H9 (cell line): ENCODE results near the gene SNED1. TPM values are rescaled to one million over a fixed set of nuclear protein-coding genes. Genes with fewer than 3 reads are reported as not detected.

Experiments
- DNase-seq: peaks from one replicate; pipeline ENCODE4 v3.0.0-alpha.2; 2017
- H2AFZ ChIP-seq: one replicate; pipeline ENCODE4 v1.6.1; 2013; ENCODE audit warnings: mild to moderate bottlenecking, low read length, control low read depth, moderate library complexity
- H2AK5ac ChIP-seq: 2 replicates; pipeline ENCODE4 v1.6.1; 2013; ENCODE audit warnings: low read length, control low read depth, mixed read lengths; ENCODE audit not compliant: insufficient read length
- H2BK120ac ChIP-seq: one replicate; pipeline ENCODE4 v1.6.1; 2013; ENCODE audit warnings: low read depth, mild to moderate bottlenecking, low read length, control low read depth, inconsistent platforms; ENCODE audit not compliant: poor library complexity, severe bottlenecking
- H2BK12ac ChIP-seq: 2 replicates; pipeline ENCODE4 v1.6.1; 2013; ENCODE audit warnings: low read length, control low read depth, mixed read lengths, low read depth; ENCODE audit not compliant: insufficient read length
- H2BK15ac ChIP-seq: 2 replicates; pipeline ENCODE4 v1.6.1; 2013; ENCODE audit warnings: low read depth, low read length, control low read depth
- H2BK20ac ChIP-seq: one replicate; pipeline ENCODE4 v1.6.1; 2013; ENCODE audit warnings: low read depth, mild to moderate bottlenecking, low read length, control low read depth, inconsistent platforms; ENCODE audit not compliant: poor library complexity, severe bottlenecking
- H2BK5ac ChIP-seq: 2 replicates; pipeline ENCODE4 v1.6.1; 2013; ENCODE audit warnings: low read length, control low read depth, mixed read lengths; ENCODE audit not compliant: insufficient read length
- H3K14ac ChIP-seq: 2 replicates; pipeline ENCODE4 v1.6.1; 2013; ENCODE audit warnings: low read length, control low read depth; ENCODE audit not compliant: insufficient read depth
- H3K18ac ChIP-seq: 2 replicates; pipeline ENCODE4 v1.6.1; 2013; ENCODE audit warnings: low read depth, mild to moderate bottlenecking, mixed read lengths, low read length, control low read depth; ENCODE audit not compliant: insufficient read length
- H3K23ac ChIP-seq: 2 replicates; pipeline ENCODE4 v1.6.1; 2013; ENCODE audit warnings: low read length, control low read depth, mixed read lengths, low read depth; ENCODE audit not compliant: insufficient read length
- H3K23me2 ChIP-seq: 2 replicates; pipeline ENCODE4 v1.6.1; 2013; ENCODE audit warnings: low read depth, mild to moderate bottlenecking, mixed read lengths, low read length, control low read depth; ENCODE audit not compliant: insufficient read length, poor library complexity, severe bottlenecking
- H3K27ac ChIP-seq: 2 replicates; pipeline ENCODE4 v1.5.1; 2013; ENCODE audit warnings: low read length, control low read depth, mixed read lengths, low read depth; ENCODE audit not compliant: insufficient read length
- H3K27me3 ChIP-seq: 2 replicates; pipeline ENCODE4 v1.6.1; 2013; ENCODE audit warnings: low read length, control low read depth, inconsistent platforms; ENCODE audit not compliant: insufficient read depth
- H3K4ac ChIP-seq: 2 replicates; pipeline ENCODE4 v1.6.1; 2013; ENCODE audit warnings: low read depth, mild to moderate bottlenecking, control low read depth, inconsistent platforms, low read length, moderate library complexity
- H3K4me1 ChIP-seq: 2 replicates; pipeline ENCODE4 v1.6.1; 2013; ENCODE audit warnings: low read length, control low read depth, inconsistent platforms; ENCODE audit not compliant: insufficient read depth
- H3K4me2 ChIP-seq: 2 replicates; pipeline ENCODE4 v1.6.1; 2013; ENCODE audit warnings: low read length, control low read depth, mixed read lengths; ENCODE audit not compliant: insufficient read length, insufficient read depth
- H3K56ac ChIP-seq: 2 replicates; pipeline ENCODE4 v1.6.1; 2013; ENCODE audit warnings: low read depth, mild to moderate bottlenecking, mixed read lengths, low read length, control low read depth; ENCODE audit not compliant: insufficient read length
- H3K79me1 ChIP-seq: 2 replicates; pipeline ENCODE4 v1.6.1; 2013; ENCODE audit warnings: low read depth, mild to moderate bottlenecking, moderate library complexity, low read length, control low read depth, inconsistent platforms; ENCODE audit not compliant: insufficient read depth, poor library complexity, severe bottlenecking
- H3K79me2 ChIP-seq: 2 replicates; pipeline ENCODE4 v1.6.1; 2013; ENCODE audit warnings: low read length, control low read depth, inconsistent platforms; ENCODE audit not compliant: insufficient read depth
- H3K9ac ChIP-seq: 2 replicates; pipeline ENCODE4 v1.6.1; 2013; ENCODE audit warnings: low read length, control low read depth, mixed read lengths; ENCODE audit not compliant: insufficient read length; ENCODE audit errors: extremely low read depth
- H3K9me3 ChIP-seq: one replicate; pipeline ENCODE4 v1.6.1; 2013; ENCODE audit warnings: low read depth, low read length, inconsistent platforms; ENCODE audit not compliant: control insufficient read depth
- H3T11ph ChIP-seq: one replicate; pipeline ENCODE4 v1.6.1; 2013; ENCODE audit warnings: mild to moderate bottlenecking, low read length, control low read depth, inconsistent platforms
- H4K20me1 ChIP-seq: one replicate; pipeline ENCODE4 v1.6.1; 2013; ENCODE audit not compliant: control insufficient read depth, insufficient read length, insufficient read depth
- H4K5ac ChIP-seq: 2 replicates; pipeline ENCODE4 v1.6.1; 2013; ENCODE audit warnings: low read depth, mild to moderate bottlenecking, mixed read lengths, low read length, control low read depth; ENCODE audit not compliant: insufficient read length
- H4K8ac ChIP-seq: replicated peaks from 2 replicates; pipeline ENCODE4 v1.6.1; 2013; ENCODE audit warnings: low read length, control low read depth, mixed read lengths, low read depth; ENCODE audit not compliant: insufficient read length
- H4K91ac ChIP-seq: 2 replicates; pipeline ENCODE4 v1.6.1; 2013; ENCODE audit warnings: low read depth, mild to moderate bottlenecking, moderate library complexity, mixed read lengths, low read length, control low read depth; ENCODE audit not compliant: insufficient read length
- H3K27ac Mint-ChIP-seq, 3 experiments: 2 replicates in 2 of 3; 3 replicates in 1 of 3; pipeline ENCODE4 v1.8.0; 2020 to 2021; ENCODE audit warnings: mixed read lengths in 3 of 3, mild to moderate bottlenecking in 1 of 3, moderate library complexity in 1 of 3
- H3K27me3 Mint-ChIP-seq: 2 replicates; pipeline ENCODE4 v1.8.0; 2021; ENCODE audit warnings: low read depth, mild to moderate bottlenecking, moderate library complexity, mixed read lengths
- H3K36me3 Mint-ChIP-seq, 3 experiments: 2 replicates in 2 of 3; 3 replicates in 1 of 3; pipeline ENCODE4 v1.8.0; 2020 to 2021; ENCODE audit warnings: low read depth in 3 of 3, mixed read lengths in 3 of 3; ENCODE audit not compliant: insufficient read depth in 1 of 3
- H3K4me1 Mint-ChIP-seq, 2 experiments: 2 replicates each; pipeline ENCODE4 v1.8.0; 2020; ENCODE audit warnings: mixed read lengths in 2 of 2
- H3K4me3 Mint-ChIP-seq, 2 experiments: 2 replicates in 1 of 2; 3 replicates in 1 of 2; pipeline ENCODE4 v1.8.0; 2020 to 2021; ENCODE audit warnings: mild to moderate bottlenecking in 2 of 2, mixed read lengths in 2 of 2, moderate library complexity in 1 of 2
- H3K9me3 Mint-ChIP-seq, 2 experiments: 2 replicates in 1 of 2; 3 replicates in 1 of 2; pipeline ENCODE4 v1.8.0; 2020; ENCODE audit warnings: mild to moderate bottlenecking in 2 of 2, mixed read lengths in 2 of 2, moderate library complexity in 1 of 2
- WGBS: extraction: QIAGEN DNeasy Blood & Tissue Kit; methylation state at CpG from one replicate; pipeline ENCODE4 v1.1.7; 2013; ENCODE audit warnings: missing lambda C conversion rate, low lambda C conversion rate, mixed read lengths; ENCODE audit not compliant: insufficient read length; ENCODE audit errors: extremely low coverage; 5-methylcytosine and 5-hydroxymethylcytosine counted together
- total RNA-seq: library from RNA; stranded (reverse); gene quantifications from 2 replicates; pipeline ENCODE4 v1.2.1, GENCODE V29; 2021
- TF ChIP-seq, protein P1 (sequence below): fragments of 200-600 bp; sonication (generic); conservative IDR thresholded peaks from 3 replicates; pipeline ENCODE4 v1.8.0; 2021; ENCODE audit warnings: antibody characterized with exemption, mild to moderate bottlenecking

Gene SNED1
- total RNA-seq, 1 experiment from 2014 or later, result 2.5 TPM

GRCh38 chr2:241018051-241018891, 19.9 kb downstream of the SNED1 start:
- Histone ChIP-seq H4K5ac (no peak overlapping the region), H3K9me3 (no peaks in the 10 kb centered on the region), H3K4me1 (no peaks in the 10 kb centered on the region), H4K91ac (no peak overlapping the region), H2BK120ac (no peak overlapping the region), H4K20me1 (no peaks in the 10 kb centered on the region), H4K8ac (no peak overlapping the region), H2BK12ac (no peak overlapping the region), H3K27me3 (no peaks in the 10 kb centered on the region), H2BK5ac (no peak overlapping the region), H3K79me2 (no peaks in the 10 kb centered on the region), H3K14ac (no peak overlapping the region), H3K23me2 (no peaks in the 10 kb centered on the region), H3K4ac (no peak overlapping the region), H2BK20ac (no peak overlapping the region), H3K79me1 (no peaks in the 10 kb centered on the region), H2AFZ (no peak overlapping the region), H2BK15ac (no peak overlapping the region), H3K18ac (no peak overlapping the region), H3T11ph (no peak overlapping the region), H3K56ac (no peak overlapping the region), H3K4me2 (no peak overlapping the region), H2AK5ac (no peak overlapping the region), H3K23ac (no peak overlapping the region), H3K27ac (no peak overlapping the region), H3K9ac (no peak overlapping the region)
- Mint-ChIP-seq H3K36me3 (no peaks in the 10 kb centered on the region; a peak in 1 of 7 replicates), H3K4me1 (peaks cover 3 to 4% of the 10 kb centered on the region in 2 experiments; a peak in 3 of 4 replicates), H3K27ac (peak overlapping the region in 2 of 3 experiments; percentile 27 to 57; a peak in 2 of 7 replicates), H3K4me3 (no peak overlapping the region), H3K9me3 (peaks cover 6 to 12% of the 10 kb centered on the region in 2 experiments), H3K27me3 (peaks cover 2% of the 10 kb centered on the region)
- WGBS, result no CpG with 5 or more reads among the region's 26 CpGs
- DNase-seq, result peak; percentile 23
- TF ChIP-seq, protein P1, sequence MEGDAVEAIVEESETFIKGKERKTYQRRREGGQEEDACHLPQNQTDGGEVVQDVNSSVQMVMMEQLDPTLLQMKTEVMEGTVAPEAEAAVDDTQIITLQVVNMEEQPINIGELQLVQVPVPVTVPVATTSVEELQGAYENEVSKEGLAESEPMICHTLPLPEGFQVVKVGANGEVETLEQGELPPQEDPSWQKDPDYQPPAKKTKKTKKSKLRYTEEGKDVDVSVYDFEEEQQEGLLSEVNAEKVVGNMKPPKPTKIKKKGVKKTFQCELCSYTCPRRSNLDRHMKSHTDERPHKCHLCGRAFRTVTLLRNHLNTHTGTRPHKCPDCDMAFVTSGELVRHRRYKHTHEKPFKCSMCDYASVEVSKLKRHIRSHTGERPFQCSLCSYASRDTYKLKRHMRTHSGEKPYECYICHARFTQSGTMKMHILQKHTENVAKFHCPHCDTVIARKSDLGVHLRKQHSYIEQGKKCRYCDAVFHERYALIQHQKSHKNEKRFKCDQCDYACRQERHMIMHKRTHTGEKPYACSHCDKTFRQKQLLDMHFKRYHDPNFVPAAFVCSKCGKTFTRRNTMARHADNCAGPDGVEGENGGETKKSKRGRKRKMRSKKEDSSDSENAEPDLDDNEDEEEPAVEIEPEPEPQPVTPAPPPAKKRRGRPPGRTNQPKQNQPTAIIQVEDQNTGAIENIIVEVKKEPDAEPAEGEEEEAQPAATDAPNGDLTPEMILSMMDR, result no peak
